Hepatocyte (in vitro differentiated cells): ENCODE results near the gene IQGAP2. TPM values are rescaled to one million over a fixed set of nuclear protein-coding genes. Genes with fewer than 3 reads are reported as not detected.

Experiments
- DNase-seq: peaks from one replicate; pipeline ENCODE4 v3.0.0-alpha.2; 2016; ENCODE audit warnings: low spot score
- H2AFZ ChIP-seq: fragments of 200-600 bp; sonication (generic); 2 replicates; pipeline ENCODE4 v1.6.0; 2016; ENCODE audit warnings: antibody characterized with exemption, mild to moderate bottlenecking
- H3K27ac ChIP-seq: fragments of 200-600 bp; sonication (generic); 2 replicates; pipeline ENCODE4 v1.5.1; 2016; ENCODE audit warnings: mild to moderate bottlenecking
- H3K27me3 ChIP-seq: fragments of 200-600 bp; sonication (generic); 2 replicates; pipeline ENCODE4 v1.6.1; 2016
- H3K36me3 ChIP-seq: fragments of 200-600 bp; sonication (generic); replicated peaks from 2 replicates; pipeline ENCODE4 v1.5.1; 2016; ENCODE audit warnings: low read depth; ENCODE audit not compliant: insufficient read depth
- H3K4me1 ChIP-seq: fragments of 200-600 bp; sonication (generic); 2 replicates; pipeline ENCODE4 v1.5.1; 2016; ENCODE audit warnings: mild to moderate bottlenecking, moderate library complexity; ENCODE audit not compliant: insufficient read depth
- H3K4me2 ChIP-seq: fragments of 200-600 bp; sonication (generic); 2 replicates; pipeline ENCODE4 v1.6.0; 2016
- H3K4me3 ChIP-seq: fragments of 200-600 bp; sonication (generic); 2 replicates; pipeline ENCODE4 v1.5.1; 2016; ENCODE audit warnings: mild to moderate bottlenecking
- H3K79me2 ChIP-seq: fragments of 200-600 bp; sonication (generic); 2 replicates; pipeline ENCODE4 v1.6.0; 2017; ENCODE audit warnings: mild to moderate bottlenecking
- H3K9me2 ChIP-seq: fragments of 200-600 bp; sonication (generic); replicated peaks from 2 replicates; pipeline ENCODE4 v1.6.0; 2017; ENCODE audit warnings: mild to moderate bottlenecking; ENCODE audit not compliant: insufficient read depth
- H3K9me3 ChIP-seq: fragments of 200-600 bp; sonication (generic); 2 replicates; pipeline ENCODE4 v1.5.1; 2016; ENCODE audit warnings: low read depth, mild to moderate bottlenecking
- H4K20me1 ChIP-seq: fragments of 200-600 bp; sonication (generic); 2 replicates; pipeline ENCODE4 v1.6.0; 2016; ENCODE audit warnings: mild to moderate bottlenecking; ENCODE audit not compliant: insufficient read depth, poor library complexity, severe bottlenecking
- EZH2 ChIP-seq: fragments of 200-600 bp; sonication (generic); IDR thresholded peaks from 2 replicates; pipeline ENCODE4 v1.6.1; 2016; ENCODE audit warnings: antibody characterized with exemption, mild to moderate bottlenecking, borderline replicate concordance
- EZH2phosphoT487 ChIP-seq: fragments of 200-600 bp; sonication (generic); IDR thresholded peaks from one replicate; pipeline ENCODE4 v1.6.1; 2018; ENCODE audit warnings: antibody characterized with exemption, mild to moderate bottlenecking, low read depth, moderate library complexity; ENCODE audit not compliant: unreplicated experiment, severe bottlenecking
- WGBS: methylation state at CpG from one replicate; pipeline ENCODE4 v1.1.6; 2016; ENCODE audit warnings: low lambda C conversion rate; ENCODE audit errors: missing lambda C conversion rate; 5-methylcytosine and 5-hydroxymethylcytosine counted together
- polyA plus RNA-seq: library from polyadenylated mRNA; unstranded; fragments of >200 nt; fragmentation: Nextera tagmentation; extraction: Ambion mirVana; gene quantifications from 2 replicates; pipeline ENCODE4 v1.2.1, GENCODE V29; 2016
- total RNA-seq: library from RNA; depleted of rRNA; stranded (reverse); fragments of >200 nt; gene quantifications from 2 replicates; pipeline ENCODE4 v1.2.3, GENCODE V29; 2014
- TF ChIP-seq, protein P1 (sequence below): fragments of 200-600 bp; sonication (generic); IDR thresholded peaks from 2 replicates; pipeline ENCODE4 v1.5.1; 2016; ENCODE audit warnings: antibody characterized with exemption, mild to moderate bottlenecking; ENCODE audit not compliant: poor library complexity

Gene IQGAP2
- total and polyA plus RNA-seq, 2 experiments from 2014 or later = 37.2 to 78.9 TPM

DNA sequence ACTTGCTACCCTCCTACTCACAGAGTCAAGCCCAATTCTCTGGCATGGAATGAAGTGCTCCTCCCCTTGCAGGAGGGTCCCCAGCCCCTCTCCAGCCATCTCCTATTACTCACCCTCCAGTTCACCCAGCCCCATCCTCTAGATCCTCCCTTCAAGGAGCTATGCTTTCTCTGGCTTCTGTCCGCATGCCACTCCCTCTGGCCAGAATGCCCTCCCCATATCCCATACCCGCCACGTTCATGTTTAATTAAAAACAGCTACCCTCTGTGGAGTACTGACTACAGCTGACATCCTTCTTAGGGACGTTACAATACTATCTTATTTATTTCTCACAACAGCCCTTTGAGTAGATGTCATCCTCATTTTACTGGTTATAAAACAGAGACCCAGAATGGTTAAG lies 315.8 kb downstream of the IQGAP2 start:
- Histone ChIP-seq H3K9me3 (no peaks in the 10 kb centered on the region), H3K27ac (no peak overlapping the region), H3K79me2 (peaks cover 73% of the 10 kb centered on the region), H3K4me3 (no peak overlapping the region), H3K9me2 (no peaks in the 10 kb centered on the region), H3K27me3 (peaks cover 8% of the 10 kb centered on the region), H3K4me2 (no peak overlapping the region), H3K36me3 (no peaks in the 10 kb centered on the region), H2AFZ (no peak overlapping the region), H3K4me1 (peaks cover 4% of the 10 kb centered on the region), H4K20me1 (no peaks in the 10 kb centered on the region)
- WGBS = 84% methylated on average over 4 of the region's 4 CpGs
- no peak for DNase-seq
- TF ChIP-seq, protein P1, sequence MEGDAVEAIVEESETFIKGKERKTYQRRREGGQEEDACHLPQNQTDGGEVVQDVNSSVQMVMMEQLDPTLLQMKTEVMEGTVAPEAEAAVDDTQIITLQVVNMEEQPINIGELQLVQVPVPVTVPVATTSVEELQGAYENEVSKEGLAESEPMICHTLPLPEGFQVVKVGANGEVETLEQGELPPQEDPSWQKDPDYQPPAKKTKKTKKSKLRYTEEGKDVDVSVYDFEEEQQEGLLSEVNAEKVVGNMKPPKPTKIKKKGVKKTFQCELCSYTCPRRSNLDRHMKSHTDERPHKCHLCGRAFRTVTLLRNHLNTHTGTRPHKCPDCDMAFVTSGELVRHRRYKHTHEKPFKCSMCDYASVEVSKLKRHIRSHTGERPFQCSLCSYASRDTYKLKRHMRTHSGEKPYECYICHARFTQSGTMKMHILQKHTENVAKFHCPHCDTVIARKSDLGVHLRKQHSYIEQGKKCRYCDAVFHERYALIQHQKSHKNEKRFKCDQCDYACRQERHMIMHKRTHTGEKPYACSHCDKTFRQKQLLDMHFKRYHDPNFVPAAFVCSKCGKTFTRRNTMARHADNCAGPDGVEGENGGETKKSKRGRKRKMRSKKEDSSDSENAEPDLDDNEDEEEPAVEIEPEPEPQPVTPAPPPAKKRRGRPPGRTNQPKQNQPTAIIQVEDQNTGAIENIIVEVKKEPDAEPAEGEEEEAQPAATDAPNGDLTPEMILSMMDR = no peak
- TF ChIP-seq EZH2phosphoT487 (no peak), EZH2 (no peak)

DNA sequence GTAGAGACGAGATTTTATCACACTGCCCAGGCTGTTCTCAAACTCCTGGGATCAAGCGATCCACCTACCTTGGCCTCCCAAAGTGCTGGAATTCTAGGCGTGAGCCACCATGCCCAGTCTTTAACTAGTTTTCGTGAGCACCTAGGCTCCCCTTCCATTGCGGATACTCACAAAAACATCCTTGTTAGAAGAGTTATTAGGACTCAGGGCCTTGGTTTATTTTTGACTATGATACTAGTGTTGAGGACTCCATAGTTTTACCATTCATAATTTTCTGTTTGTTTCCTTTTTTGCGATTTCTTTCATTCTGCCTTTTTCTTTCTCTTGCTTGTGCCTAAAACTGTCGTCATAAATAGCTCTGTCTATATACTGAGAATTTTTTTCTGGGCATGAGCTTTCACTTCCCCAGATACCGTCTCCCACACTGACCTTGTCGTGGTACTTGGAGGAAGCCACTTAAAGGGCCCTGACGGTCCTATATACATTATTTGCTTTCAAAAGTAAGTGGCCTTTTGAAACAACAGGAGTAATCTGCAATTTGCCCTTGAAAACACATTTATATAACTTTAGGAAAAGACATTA lies 318.0 kb downstream of the IQGAP2 start:
- Histone ChIP-seq H3K4me2 (no peak overlapping the region), H4K20me1 (no peaks in the 10 kb centered on the region), H3K4me1 (peaks cover 4% of the 10 kb centered on the region), H3K79me2 (peaks cover 94% of the 10 kb centered on the region), H3K27me3 (no peaks in the 10 kb centered on the region), H2AFZ (no peak overlapping the region), H3K9me2 (no peaks in the 10 kb centered on the region), H3K27ac (no peak overlapping the region), H3K36me3 (no peaks in the 10 kb centered on the region), H3K9me3 (no peaks in the 10 kb centered on the region), H3K4me3 (no peak overlapping the region)
- 77% methylated on average over 10 of the region's 10 CpGs for WGBS
- DNase-seq = no peak
- no peak for TF ChIP-seq EZH2phosphoT487

DNA sequence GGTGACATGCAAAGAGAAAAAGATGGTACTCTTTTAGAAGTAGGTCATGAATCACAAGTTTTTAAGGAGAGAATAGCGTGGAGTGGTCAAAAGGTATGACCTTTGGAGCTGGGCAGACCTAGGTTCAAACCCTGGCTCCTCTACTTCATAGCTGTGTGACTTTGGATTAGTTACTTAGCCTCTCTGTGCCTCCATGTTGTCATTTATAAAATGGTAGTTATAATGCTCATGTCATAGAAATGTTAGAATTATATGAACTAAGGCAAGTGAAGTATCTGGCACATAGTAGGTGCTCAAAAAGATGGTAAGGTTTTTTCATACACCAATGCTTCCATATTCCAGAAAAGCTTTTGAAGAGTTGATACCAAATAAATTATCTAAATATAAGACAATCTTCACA lies 320.2 kb downstream of the IQGAP2 start:
- peaks cover 88% of the 10 kb centered on the region for H3K79me2 ChIP-seq
- no peak overlapping the region for H3K4me2 ChIP-seq
- WGBS = 94% methylated on average over 1 of the region's 1 CpG
- H3K9me2 ChIP-seq = no peaks in the 10 kb centered on the region
- no peaks in the 10 kb centered on the region for H3K27me3 ChIP-seq
- no peaks in the 10 kb centered on the region for H4K20me1 ChIP-seq
- TF ChIP-seq, protein P1 = no peak
- TF ChIP-seq EZH2 = no peak
- no peak for TF ChIP-seq EZH2phosphoT487
- H2AFZ ChIP-seq = no peak overlapping the region
- H3K4me3 ChIP-seq = no peak overlapping the region
- no peaks in the 10 kb centered on the region for H3K36me3 ChIP-seq
- H3K4me1 ChIP-seq = no peaks in the 10 kb centered on the region
- H3K27ac ChIP-seq = no peak overlapping the region
- DNase-seq = no peak
- H3K9me3 ChIP-seq = no peaks in the 10 kb centered on the region

DNA sequence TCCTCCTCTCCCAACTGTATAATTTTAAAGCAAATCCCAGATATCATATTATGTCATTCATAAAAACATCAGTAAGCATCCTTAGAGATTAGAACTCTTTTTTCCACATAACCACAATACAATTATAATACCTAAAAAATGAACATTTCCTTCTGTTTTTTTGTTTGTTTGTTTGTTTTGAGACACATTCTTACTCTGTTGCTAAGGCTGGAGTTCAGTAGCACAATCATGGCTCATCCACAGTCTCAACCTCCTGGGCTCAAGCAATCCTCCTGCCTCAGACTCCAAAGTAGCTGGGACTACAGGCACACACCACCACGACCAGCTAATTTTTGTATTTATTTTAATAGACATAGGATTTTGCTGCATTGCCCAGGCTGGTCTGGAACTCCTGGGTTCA lies 320.8 kb downstream of the IQGAP2 start:
- Histone ChIP-seq H3K4me3 (no peak overlapping the region), H2AFZ (no peak overlapping the region), H3K4me2 (no peak overlapping the region), H3K79me2 (peaks cover 86% of the 10 kb centered on the region), H4K20me1 (no peaks in the 10 kb centered on the region), H3K9me2 (no peaks in the 10 kb centered on the region), H3K36me3 (no peaks in the 10 kb centered on the region), H3K4me1 (no peaks in the 10 kb centered on the region), H3K27ac (no peak overlapping the region), H3K27me3 (no peaks in the 10 kb centered on the region), H3K9me3 (no peaks in the 10 kb centered on the region)
- no peak for DNase-seq
- TF ChIP-seq EZH2phosphoT487 = no peak
- no peak for TF ChIP-seq EZH2
- TF ChIP-seq, protein P1 = no peak
- WGBS = 89% methylated on average over 1 of the region's 1 CpG
